Gastroesophageal sphincter (tissue), 4 donors: ENCODE results near the gene CTNNBIP1. TPM values are rescaled to one million over a fixed set of nuclear protein-coding genes. Genes with fewer than 3 reads are reported as not detected.

ENCODE experiments used
- ATAC-seq: fragments of 150-250 bp; one replicate; pipeline ENCODE4 v1.9.1; 2016; ENCODE audit warnings: mild to moderate bottlenecking, moderate library complexity
- H3K27ac ChIP-seq, 4 donors: fragments of 200-600 bp; sonication (generic) in 3 of 4; 1 replicate in 3 of 4; 2 replicates in 1 of 4; pipeline ENCODE4 v1.5.1; 2016 to 2019
- H3K27me3 ChIP-seq: fragments of 200-600 bp; sonication (generic); one replicate; pipeline ENCODE4 v1.5.1; 2019
- H3K36me3 ChIP-seq, 2 donors: fragments of 200-600 bp; sonication (generic); one replicate each; pipeline ENCODE4 v1.5.1; 2019; ENCODE audit warnings: control low read depth in 1 of 2
- H3K4me1 ChIP-seq, 3 donors: fragments of 200-600 bp; sonication (generic); 1 replicate in 2 of 3; 2 replicates in 1 of 3; pipeline ENCODE4 v1.5.1; 2016 to 2019; ENCODE audit warnings: control low read depth in 2 of 3
- H3K4me3 ChIP-seq, 2 donors: fragments of 200-600 bp; sonication (generic); one replicate each; pipeline ENCODE4 v1.5.1; 2019; ENCODE audit warnings: mild to moderate bottlenecking in 1 of 2, moderate library complexity in 1 of 2
- H3K9me3 ChIP-seq, 3 donors: fragments of 200-600 bp; sonication (generic); one replicate each; pipeline ENCODE4 v1.5.1; 2017 to 2019; ENCODE audit warnings: control low read depth in 2 of 3
- EP300 ChIP-seq: sonication (generic); formaldehyde crosslinking; IDR thresholded peaks from one replicate; pipeline ENCODE4 v1.6.1; 2017; ENCODE audit warnings: antibody characterized with exemption, mild to moderate bottlenecking
- POLR2A ChIP-seq, 2 donors: fragments of 450-650 bp; IDR thresholded peaks; one replicate each; pipeline ENCODE4 v1.6.1; 2017; ENCODE audit warnings: antibody characterized with exemption in 2 of 2, mild to moderate bottlenecking in 2 of 2, moderate library complexity in 1 of 2
- POLR2AphosphoS5 ChIP-seq: sonication (generic); formaldehyde crosslinking; IDR thresholded peaks from one replicate; pipeline ENCODE4 v1.6.1; 2017; ENCODE audit warnings: antibody characterized with exemption
- WGBS, 2 donors: methylation state at CpG; one replicate each; pipeline ENCODE4 v1.1.5; 2018; ENCODE audit warnings: low coverage in 1 of 2; 5-methylcytosine and 5-hydroxymethylcytosine counted together
- total RNA-seq, 4 donors: library from RNA; depleted of rRNA; stranded (reverse); fragments of >200 nt; gene quantifications; one replicate each; pipeline ENCODE4 v1.1.0, GENCODE V29; 2016
- TF ChIP-seq, protein P1 (sequence below), 4 experiments: fragments of 200-600 bp in 2 of 4; fragments of 450-650 bp in 2 of 4; sonication (generic) in 1 of 4; IDR thresholded peaks; one replicate each; pipeline ENCODE4 v1.5.1; 2017 to 2019; ENCODE audit warnings: antibody characterized with exemption in 4 of 4, mild to moderate bottlenecking in 2 of 4, moderate library complexity in 2 of 4

Gene CTNNBIP1
- total RNA-seq, 4 donors from 2014 or later: 13.7 to 27.6 (median 21.0) TPM

DNA sequence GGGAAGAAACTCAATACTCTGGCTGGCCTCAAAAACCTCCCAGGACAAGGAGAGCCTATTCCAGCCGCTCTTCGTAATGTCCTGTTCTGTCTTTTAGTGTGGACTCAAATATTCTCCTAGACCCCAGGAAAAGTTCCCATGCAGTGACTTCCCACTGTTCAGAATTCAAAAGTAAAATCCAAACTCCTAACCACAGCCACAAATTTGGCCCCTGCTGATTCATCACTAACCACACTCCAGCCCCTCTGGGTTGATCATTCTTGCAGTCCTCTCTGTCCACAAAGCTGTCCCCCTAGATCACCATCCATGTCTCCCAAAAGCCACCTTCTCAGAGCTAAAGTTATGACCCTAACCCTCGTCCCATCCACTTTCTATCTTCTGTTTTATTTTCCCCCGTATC, 5.1 kb downstream of the CTNNBIP1 start:
- 72 to 83% methylated on average over 4 of the region's 4 CpGs for WGBS, 2 donors
- ATAC-seq: no peak
- no peaks in the 10 kb centered on the region for H3K9me3 ChIP-seq
- no peak overlapping the region for H3K27ac ChIP-seq
- no peak overlapping the region for H3K4me3 ChIP-seq
- no peak for TF ChIP-seq POLR2AphosphoS5
- TF ChIP-seq, protein P1, sequence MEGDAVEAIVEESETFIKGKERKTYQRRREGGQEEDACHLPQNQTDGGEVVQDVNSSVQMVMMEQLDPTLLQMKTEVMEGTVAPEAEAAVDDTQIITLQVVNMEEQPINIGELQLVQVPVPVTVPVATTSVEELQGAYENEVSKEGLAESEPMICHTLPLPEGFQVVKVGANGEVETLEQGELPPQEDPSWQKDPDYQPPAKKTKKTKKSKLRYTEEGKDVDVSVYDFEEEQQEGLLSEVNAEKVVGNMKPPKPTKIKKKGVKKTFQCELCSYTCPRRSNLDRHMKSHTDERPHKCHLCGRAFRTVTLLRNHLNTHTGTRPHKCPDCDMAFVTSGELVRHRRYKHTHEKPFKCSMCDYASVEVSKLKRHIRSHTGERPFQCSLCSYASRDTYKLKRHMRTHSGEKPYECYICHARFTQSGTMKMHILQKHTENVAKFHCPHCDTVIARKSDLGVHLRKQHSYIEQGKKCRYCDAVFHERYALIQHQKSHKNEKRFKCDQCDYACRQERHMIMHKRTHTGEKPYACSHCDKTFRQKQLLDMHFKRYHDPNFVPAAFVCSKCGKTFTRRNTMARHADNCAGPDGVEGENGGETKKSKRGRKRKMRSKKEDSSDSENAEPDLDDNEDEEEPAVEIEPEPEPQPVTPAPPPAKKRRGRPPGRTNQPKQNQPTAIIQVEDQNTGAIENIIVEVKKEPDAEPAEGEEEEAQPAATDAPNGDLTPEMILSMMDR (IDR thresholded peaks at IDR 0.05): no peak
- TF ChIP-seq EP300: no peak
- TF ChIP-seq POLR2A (IDR thresholded peaks at IDR 0.05): no peak
- H3K4me1 ChIP-seq: peaks cover 0 to 50% (median 22%) of the 10 kb centered on the region in 3 donors
- no peaks in the 10 kb centered on the region for H3K27me3 ChIP-seq
- H3K36me3 ChIP-seq: no peaks in the 10 kb centered on the region

DNA sequence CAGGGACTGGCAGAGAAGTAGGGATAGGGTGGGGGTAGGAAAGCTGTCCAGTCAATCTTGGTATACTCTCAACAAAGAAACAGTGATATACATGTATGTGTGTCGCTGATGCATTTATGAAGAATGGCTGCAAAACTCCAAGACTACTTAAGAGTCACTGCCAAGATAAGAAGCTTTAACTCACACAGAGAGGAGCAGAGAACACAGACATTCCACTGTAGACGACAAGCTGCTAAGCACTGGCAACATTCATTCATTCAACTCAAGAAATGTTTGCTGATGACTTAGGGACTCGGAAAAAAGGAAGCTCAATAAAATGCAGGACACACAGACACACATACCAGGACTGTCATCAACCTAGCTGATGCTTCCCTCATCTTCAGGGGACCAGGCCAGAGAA, 5.5 kb downstream of the CTNNBIP1 start:
- TF ChIP-seq, protein P1 (IDR thresholded peaks at IDR 0.05): no peak
- TF ChIP-seq EP300 (no peak), POLR2AphosphoS5 (no peak), POLR2A (IDR thresholded peaks at IDR 0.05) (no peak)
- H3K4me1 ChIP-seq: peaks cover 0 to 54% (median 22%) of the 10 kb centered on the region in 3 donors
- 50 to 64% methylated on average over 1 to 3 of the region's 3 CpGs for WGBS, 2 donors
- no peak for ATAC-seq
- H3K27ac ChIP-seq: no peak overlapping the region
- H3K4me3 ChIP-seq: no peak overlapping the region
- no peaks in the 10 kb centered on the region for H3K9me3 ChIP-seq
- H3K36me3 ChIP-seq: no peaks in the 10 kb centered on the region
- no peaks in the 10 kb centered on the region for H3K27me3 ChIP-seq

DNA sequence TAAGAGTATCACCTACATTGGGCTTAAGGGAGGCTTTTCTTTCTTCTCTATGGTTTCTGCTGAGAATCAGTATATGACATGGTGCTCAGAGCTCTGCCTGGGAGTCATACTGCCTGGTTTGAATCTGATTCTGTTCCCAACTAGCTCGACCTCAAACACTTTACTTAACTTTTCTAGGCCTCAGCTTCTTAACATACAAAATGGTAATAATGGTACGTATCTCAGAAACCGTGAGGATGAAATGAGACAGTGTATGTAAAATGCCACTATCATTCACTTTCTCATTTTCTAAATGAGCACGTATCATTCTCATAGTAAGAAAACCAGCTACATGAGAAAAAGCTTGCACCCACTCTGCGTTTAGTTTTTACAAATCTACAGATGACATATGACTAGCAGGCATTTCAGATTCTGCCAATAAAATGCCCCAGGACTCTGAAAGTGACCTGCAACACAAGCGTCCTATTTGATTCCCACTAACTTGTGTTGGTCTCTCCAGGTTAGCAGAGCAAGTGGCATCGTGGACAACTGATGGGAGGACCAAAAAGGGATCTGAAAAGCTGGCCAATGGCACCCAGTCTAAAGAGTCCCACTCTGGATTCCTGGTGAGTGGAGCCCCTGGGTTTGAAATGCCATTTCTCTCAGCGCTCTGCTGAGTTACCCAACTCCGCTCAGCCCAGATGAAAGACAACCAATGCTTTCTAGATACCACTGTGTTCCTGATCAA, 6.1 kb downstream of the CTNNBIP1 start:
- Histone ChIP-seq H3K36me3 (no peaks in the 10 kb centered on the region), H3K27ac (no peak overlapping the region), H3K9me3 (no peaks in the 10 kb centered on the region), H3K4me3 (no peak overlapping the region), H3K4me1 (peaks cover 0 to 49% (median 18%) of the 10 kb centered on the region in 3 donors), H3K27me3 (no peaks in the 10 kb centered on the region)
- TF ChIP-seq EP300 (no peak), POLR2A (IDR thresholded peaks at IDR 0.05) (no peak), POLR2AphosphoS5 (no peak)
- TF ChIP-seq, protein P1 (IDR thresholded peaks at IDR 0.05): no peak
- no peak for ATAC-seq
- 88 to 89% methylated on average over 3 to 6 of the region's 9 CpGs for WGBS, 2 donors

DNA sequence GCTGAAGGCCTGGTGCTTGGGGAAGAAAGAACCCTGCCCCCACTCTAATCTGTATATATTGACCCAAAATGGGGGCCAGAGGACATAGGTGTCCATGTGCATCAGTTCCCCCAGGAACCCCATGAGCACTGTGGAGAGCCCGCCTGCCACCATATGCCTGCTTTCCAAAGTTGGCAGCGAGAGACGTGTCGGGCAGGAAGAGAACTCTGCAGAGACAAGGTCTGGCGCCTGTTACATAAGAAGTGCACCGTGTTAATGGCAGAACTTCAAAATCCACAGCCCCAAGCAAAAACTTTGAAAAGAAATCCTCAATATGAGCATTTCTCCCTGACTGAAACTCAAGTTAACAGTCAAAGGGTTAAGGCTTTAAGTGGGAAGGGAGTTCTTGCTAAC, 8.0 kb downstream of the CTNNBIP1 start:
- H3K27ac ChIP-seq: peak overlapping the region in 2 of 4 donors; percentile 73 to 74
- WGBS, 2 donors: 80% methylated on average over 1 of the region's 6 CpGs; no CpG with 5 or more reads in 1 of the 2 donors
- H3K4me3 ChIP-seq: no peak overlapping the region
- no peaks in the 10 kb centered on the region for H3K9me3 ChIP-seq
- H3K36me3 ChIP-seq: no peaks in the 10 kb centered on the region
- TF ChIP-seq, protein P1 (IDR thresholded peaks at IDR 0.05): no peak
- ATAC-seq: no peak
- H3K27me3 ChIP-seq: no peaks in the 10 kb centered on the region
- peaks cover 0 to 32% (median 12%) of the 10 kb centered on the region in 3 donors for H3K4me1 ChIP-seq
